Keratinocyte (primary cell): ENCODE results near the gene STAC. TPM values are rescaled to one million over a fixed set of nuclear protein-coding genes. Genes with fewer than 3 reads are reported as not detected.

ENCODE experiments used
- DNase-seq: peaks from one replicate; pipeline ENCODE4 v3.0.0-alpha.2; 2011; ENCODE audit warnings: low read depth, missing footprints, low spot score
- FAIRE-seq: peaks from 2 replicates; lab custom pipeline; 2011; peaks lifted over from hg19 to GRCh38; lab: Jason Lieb, UNC
- H2AFZ ChIP-seq: 2 replicates; pipeline ENCODE4 v1.6.0; 2012; ENCODE audit warnings: low read length, control low read depth, inconsistent platforms; ENCODE audit not compliant: control insufficient read depth
- H3K27ac ChIP-seq: 2 replicates; pipeline ENCODE4 v1.5.1; 2011; ENCODE audit warnings: low read length; ENCODE audit not compliant: control insufficient read depth, insufficient read depth
- H3K27me3 ChIP-seq: 3 replicates; pipeline ENCODE4 v1.6.0; 2011; ENCODE audit warnings: low read length; ENCODE audit not compliant: control insufficient read depth, insufficient read depth; ENCODE audit errors: extremely low read depth
- H3K36me3 ChIP-seq, 2 experiments: 2 replicates in 1 of 2; 3 replicates in 1 of 2; pipeline ENCODE4 v1.5.1; 2011; ENCODE audit warnings: low read length in 2 of 2, mild to moderate bottlenecking in 1 of 2; ENCODE audit not compliant: control insufficient read depth in 2 of 2, insufficient read depth in 2 of 2; ENCODE audit errors: extremely low read depth in 1 of 2
- H3K4me1 ChIP-seq: 3 replicates; pipeline ENCODE4 v1.5.1; 2011; ENCODE audit warnings: low read length; ENCODE audit not compliant: control insufficient read depth, insufficient read depth; ENCODE audit errors: extremely low read depth
- H3K4me2 ChIP-seq: 3 replicates; pipeline ENCODE4 v1.6.0; 2011; ENCODE audit warnings: low read depth, low read length; ENCODE audit not compliant: control insufficient read depth, insufficient read depth; ENCODE audit errors: extremely low read depth
- H3K4me3 ChIP-seq, 3 experiments: fragments of 200-600 bp in 1 of 3; sonication (generic) in 1 of 3; 2 replicates in 2 of 3; 3 replicates in 1 of 3; pipeline ENCODE4 v1.5.1; 2011 to 2016; ENCODE audit warnings: low read length in 3 of 3, mild to moderate bottlenecking in 3 of 3, control low read depth in 2 of 3, inconsistent platforms in 1 of 3, low read depth in 1 of 3, mixed read lengths in 1 of 3, mixed run types in 1 of 3, moderate library complexity in 1 of 3; ENCODE audit not compliant: control insufficient read depth in 2 of 3, insufficient read depth in 2 of 3; ENCODE audit errors: extremely low read depth in 1 of 3
- H3K79me2 ChIP-seq: 2 replicates; pipeline ENCODE4 v1.6.0; 2012; ENCODE audit warnings: low read length; ENCODE audit not compliant: control insufficient read depth, insufficient read depth
- H3K9ac ChIP-seq: 3 replicates; pipeline ENCODE4 v1.6.0; 2011; ENCODE audit warnings: low read length; ENCODE audit not compliant: control insufficient read depth, insufficient read depth; ENCODE audit errors: extremely low read depth
- H3K9me1 ChIP-seq: 3 replicates; pipeline ENCODE4 v1.6.0; 2011; ENCODE audit warnings: low read length; ENCODE audit not compliant: control insufficient read depth, insufficient read depth; ENCODE audit errors: extremely low read depth
- H3K9me3 ChIP-seq: 2 replicates; pipeline ENCODE4 v1.5.1; 2012; ENCODE audit warnings: low read depth, low read length; ENCODE audit not compliant: control insufficient read depth
- H4K20me1 ChIP-seq: 3 replicates; pipeline ENCODE4 v1.6.0; 2011; ENCODE audit warnings: low read length; ENCODE audit not compliant: control insufficient read depth, insufficient read depth; ENCODE audit errors: extremely low read depth
- EZH2 ChIP-seq: IDR thresholded peaks from one replicate; pipeline ENCODE4 v1.6.1; 2012; ENCODE audit warnings: inconsistent platforms, mild to moderate bottlenecking, low read length, moderate library complexity
- dilution Hi-C: fragments of 300-500 bp; cut with MboI; formaldehyde crosslinking; loops from one replicate; pipeline ENCODE4 v1.7.0; 2020; ENCODE audit warnings: low sequenced_read_pairs; ENCODE audit not compliant: extremely low pct_ligation_motif_present
- polyA plus RNA-seq, 5 experiments: library from polyadenylated mRNA; depleted of rRNA in 3 of 5; stranded (reverse) in 3 of 5; stranded (forward) in 1 of 5; unstranded in 1 of 5; fragments of >200 nt; gene quantifications; 1 replicate in 1 of 5; 2 replicates in 3 of 5; 3 replicates in 1 of 5; pipeline versions ENCODE4 v1.2.1 to v1.2.3, GENCODE V29; 2011 to 2012; ENCODE audit warnings: missing spikeins in 2 of 5, low read depth in 1 of 5, low replicate concordance in 1 of 5
- TF ChIP-seq, protein P1 (sequence below), 3 experiments: IDR thresholded peaks in 1 of 3; conservative IDR thresholded peaks in 1 of 3; optimal IDR thresholded peaks in 1 of 3; 2 replicates in 2 of 3; 3 replicates in 1 of 3; pipeline versions ENCODE3 to v1.5.1; 2011; ENCODE audit warnings: low read length in 3 of 3, mild to moderate bottlenecking in 3 of 3, moderate library complexity in 2 of 3, control low read depth in 1 of 3, inconsistent platforms in 1 of 3; ENCODE audit not compliant: insufficient read depth in 2 of 3; ENCODE audit errors: extremely low read depth in 1 of 3

STAC gene
- polyA plus RNA-seq, 1 donor (not counting 4 experiments of a cell fraction or from before 2014, with no cell fraction given): 7.9 TPM

- Histone ChIP-seq H3K9me1 (no peaks in the 10 kb centered on the region), H2AFZ (no peak overlapping the region), H3K4me2 (no peak overlapping the region), H3K79me2 (no peaks in the 10 kb centered on the region), H3K9ac (no peak overlapping the region), H3K9me3 (no peaks in the 10 kb centered on the region), H3K27me3 (no peaks in the 10 kb centered on the region), H3K4me1 (no peaks in the 10 kb centered on the region), H3K4me3 (no peak overlapping the region), H3K27ac (no peak overlapping the region), H4K20me1 (no peaks in the 10 kb centered on the region), H3K36me3 (no peaks in the 10 kb centered on the region)
- FAIRE-seq (no peak), DNase-seq (no peak)
- dilution Hi-C loops: no loop called here
- TF ChIP-seq, protein P1, sequence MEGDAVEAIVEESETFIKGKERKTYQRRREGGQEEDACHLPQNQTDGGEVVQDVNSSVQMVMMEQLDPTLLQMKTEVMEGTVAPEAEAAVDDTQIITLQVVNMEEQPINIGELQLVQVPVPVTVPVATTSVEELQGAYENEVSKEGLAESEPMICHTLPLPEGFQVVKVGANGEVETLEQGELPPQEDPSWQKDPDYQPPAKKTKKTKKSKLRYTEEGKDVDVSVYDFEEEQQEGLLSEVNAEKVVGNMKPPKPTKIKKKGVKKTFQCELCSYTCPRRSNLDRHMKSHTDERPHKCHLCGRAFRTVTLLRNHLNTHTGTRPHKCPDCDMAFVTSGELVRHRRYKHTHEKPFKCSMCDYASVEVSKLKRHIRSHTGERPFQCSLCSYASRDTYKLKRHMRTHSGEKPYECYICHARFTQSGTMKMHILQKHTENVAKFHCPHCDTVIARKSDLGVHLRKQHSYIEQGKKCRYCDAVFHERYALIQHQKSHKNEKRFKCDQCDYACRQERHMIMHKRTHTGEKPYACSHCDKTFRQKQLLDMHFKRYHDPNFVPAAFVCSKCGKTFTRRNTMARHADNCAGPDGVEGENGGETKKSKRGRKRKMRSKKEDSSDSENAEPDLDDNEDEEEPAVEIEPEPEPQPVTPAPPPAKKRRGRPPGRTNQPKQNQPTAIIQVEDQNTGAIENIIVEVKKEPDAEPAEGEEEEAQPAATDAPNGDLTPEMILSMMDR (optimal IDR thresholded peaks at IDR 0.05 in 1 of 3, IDR thresholded peaks at IDR 0.05 in 1 of 3, conservative IDR thresholded peaks at IDR 0.05 in 1 of 3; ENCODE audit: extremely low read depth in 1 of 3, insufficient read depth in 2 of 3, low read length in 3 of 3): no peak
- no peak for TF ChIP-seq EZH2
These were observed 100.8 kb downstream of the STAC start for GRCh38 chr3:36480911-36481648.

DNA sequence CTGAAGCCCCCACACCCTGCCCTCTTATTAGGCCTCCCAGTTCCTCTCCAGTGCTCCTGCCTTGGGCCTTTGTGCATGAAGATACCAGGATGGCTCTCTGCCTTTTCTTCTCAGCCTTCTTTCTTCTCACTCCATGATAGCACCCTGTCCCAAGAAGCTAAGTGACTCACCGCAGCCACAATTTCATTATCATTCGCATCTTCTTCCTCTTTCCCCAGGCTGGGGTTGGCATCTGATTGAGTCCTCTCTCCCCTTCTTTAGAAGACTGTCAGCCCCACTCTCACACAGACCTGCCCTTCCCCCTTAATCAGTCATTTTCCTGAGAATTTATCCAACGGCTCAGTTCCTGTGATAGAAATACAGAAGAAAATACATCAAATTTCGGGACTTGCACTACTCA lies 102.0 kb downstream of the STAC start:
- H4K20me1 ChIP-seq: no peaks in the 10 kb centered on the region
- FAIRE-seq (no peak), DNase-seq (no peak)
- dilution Hi-C loops: no loop called here
- H3K9me1 ChIP-seq: no peaks in the 10 kb centered on the region
- H3K4me1 ChIP-seq: no peaks in the 10 kb centered on the region
- H3K4me3 ChIP-seq: no peak overlapping the region
- H3K36me3 ChIP-seq: peaks cover 0 to 2% of the 10 kb centered on the region in 2 experiments
- no peak overlapping the region for H3K27ac ChIP-seq
- H3K9me3 ChIP-seq: no peaks in the 10 kb centered on the region
- no peak overlapping the region for H3K9ac ChIP-seq
- H3K79me2 ChIP-seq: no peaks in the 10 kb centered on the region
- H3K27me3 ChIP-seq: no peaks in the 10 kb centered on the region
- H3K4me2 ChIP-seq: no peak overlapping the region
- no peak overlapping the region for H2AFZ ChIP-seq
- TF ChIP-seq EZH2: no peak
- TF ChIP-seq, protein P1 (optimal IDR thresholded peaks at IDR 0.05 in 1 of 3, IDR thresholded peaks at IDR 0.05 in 1 of 3, conservative IDR thresholded peaks at IDR 0.05 in 1 of 3; ENCODE audit: extremely low read depth in 1 of 3, insufficient read depth in 2 of 3, low read length in 3 of 3): no peak
